ENCODE data around the gene PROB1. TPM values are rescaled to one million over a fixed set of nuclear protein-coding genes. Genes with fewer than 3 reads are reported as not detected.

Gene PROB1
- total and polyA plus RNA-seq, 2 of the 13 experiments (the other 11 are each of a cell fraction or from before 2014, with no cell fraction given), result 0.69 to 1.1 TPM

- DNase-seq (ENCODE audit: low spot score) (no peak), FAIRE-seq (no peak), ATAC-seq (no peak)
- TF ChIP-seq CTCF (CRISPR knock-in tag; IDR thresholded peaks at IDR 0.05), result peak; percentile 47
- no peak for TF ChIP-seq USF2 (IDR thresholded peaks at IDR 0.05; ENCODE audit: low read depth, low read length)
- no peak for TF ChIP-seq USF2 (CRISPR knock-in tag; IDR thresholded peaks at IDR 0.05; ENCODE audit: borderline replicate concordance)
- TF ChIP-seq SKI (IDR thresholded peaks at IDR 0.05; ENCODE audit: partially characterized antibody), result no peak
- TF ChIP-seq SRSF9 (IDR thresholded peaks at IDR 0.05; ENCODE audit: borderline replicate concordance, insufficient read depth, low read depth, low read length, poor library complexity, severe bottlenecking), result no peak
- TF ChIP-seq SIX1 (CRISPR knock-in tag; IDR thresholded peaks at IDR 0.05; ENCODE audit: borderline replicate concordance), result no peak
- TF ChIP-seq STAG1 (CRISPR knock-in tag; IDR thresholded peaks at IDR 0.05), result peak; percentile 21; the same call in 1 of the 2 replicates
- intact Hi-C loops (cut with micrococcal nuclease; ENCODE audit: unreplicated experiment) (loop anchor here (5.0 kb wide), 1 partner anchor 143 kb away; the partner anchor contains the start of gene UBE2D2), in situ Hi-C loops (cut with HindIII; ENCODE audit: extremely low pct_ligation_motif_present, low pct_unique_long_range_greater_than_20kb) (loop anchor here (5.0 kb wide), 1 partner anchor 98 kb away; no protein-coding TSS in a partner anchor)
- ChIA-PET POLR2A (interaction anchor here (1.3 to 1.7 kb wide), 2 partner anchors 20 to 84 kb away, joined by 3 to 4 read pairs; partner anchors contain the start of gene DNAJC18), CTCF (ENCODE audit: low intra/inter-chr PET ratio, low total read pairs) (no interaction called here)
- no TSS peak for BruUV-seq (replicated peaks)
- Histone ChIP-seq H3K27me3 (ENCODE audit: control insufficient read depth in 1 of 2, insufficient read depth in 2 of 2, low read length in 2 of 2) (no peaks in the 10 kb centered on the region), H3K27ac (ENCODE audit: extremely low read length, insufficient read depth, low read length) (no peak overlapping the region), H3K4me3 (replicated peaks in 1 of 3; ENCODE audit: insufficient read depth in 1 of 3, low read depth in 2 of 3, low read length in 3 of 3) (no peak overlapping the region), H3K79me2 (ENCODE audit: insufficient read depth, low read length) (no peaks in the 10 kb centered on the region), H3K9ac (ENCODE audit: insufficient read depth, low read depth, low read length) (no peak overlapping the region), H3K36me3 (replicated peaks in 1 of 2; ENCODE audit: control insufficient read depth in 1 of 2, insufficient read depth in 2 of 2, low read length in 2 of 2) (peaks cover 0 to 3% of the 10 kb centered on the region in 2 experiments; a peak in 3 of 5 replicates), H3K9me3 (ENCODE audit: low read length) (no peaks in the 10 kb centered on the region), H3K4me2 (ENCODE audit: low read depth, low read length) (no peak overlapping the region), H2AFZ (ENCODE audit: low read length) (no peak overlapping the region), H4K20me1 (ENCODE audit: insufficient read depth, low read length) (no peaks in the 10 kb centered on the region), H3K4me1 (ENCODE audit: insufficient read depth, low read length) (peaks cover 39% of the 10 kb centered on the region)
- WGBS (ENCODE audit: low lambda C conversion rate), result 81% methylated on average over 9 of the region's 9 CpGs
Observed at GRCh38 chr5:139419226-139420192, 24.6 kb upstream of the PROB1 start.
